ENCODE results near the gene CAMK1D. TPM values are rescaled to one million over a fixed set of nuclear protein-coding genes. Genes with fewer than 3 reads are reported as not detected.

CAMK1D gene
- total and polyA plus RNA-seq, 8 donors, result 4.4 to 10.8 (median 4.8) TPM

DNA sequence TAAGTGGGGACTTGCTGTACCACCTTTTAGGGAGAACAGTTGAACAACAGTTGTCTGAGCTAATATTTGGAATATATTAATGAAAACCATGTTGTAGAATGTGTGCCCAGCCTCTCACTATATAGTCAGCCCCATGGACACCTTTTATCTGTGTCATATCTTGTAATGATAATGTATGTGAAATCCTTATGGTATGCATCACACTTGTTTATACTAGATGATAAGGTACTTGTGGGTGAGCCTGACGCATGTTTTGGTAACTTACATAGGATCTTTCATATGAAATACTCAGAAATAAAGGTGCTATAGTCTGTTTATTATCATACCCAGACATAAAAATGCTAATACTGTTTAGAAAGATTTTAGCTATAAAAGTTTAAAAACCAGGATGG lies 32.8 kb downstream of the CAMK1D start:
- Histone ChIP-seq H3K4me1 (no peaks in the 10 kb centered on the region), H3K27me3 (peaks cover 3 to 8% of the 10 kb centered on the region in 2 donors), H3K4me3 (no peak overlapping the region), H3K27ac (no peak overlapping the region), H3K9me3 (peaks cover 0 to 4% of the 10 kb centered on the region in 2 donors), H3K36me3 (no peaks in the 10 kb centered on the region)
- TF ChIP-seq, protein P1, sequence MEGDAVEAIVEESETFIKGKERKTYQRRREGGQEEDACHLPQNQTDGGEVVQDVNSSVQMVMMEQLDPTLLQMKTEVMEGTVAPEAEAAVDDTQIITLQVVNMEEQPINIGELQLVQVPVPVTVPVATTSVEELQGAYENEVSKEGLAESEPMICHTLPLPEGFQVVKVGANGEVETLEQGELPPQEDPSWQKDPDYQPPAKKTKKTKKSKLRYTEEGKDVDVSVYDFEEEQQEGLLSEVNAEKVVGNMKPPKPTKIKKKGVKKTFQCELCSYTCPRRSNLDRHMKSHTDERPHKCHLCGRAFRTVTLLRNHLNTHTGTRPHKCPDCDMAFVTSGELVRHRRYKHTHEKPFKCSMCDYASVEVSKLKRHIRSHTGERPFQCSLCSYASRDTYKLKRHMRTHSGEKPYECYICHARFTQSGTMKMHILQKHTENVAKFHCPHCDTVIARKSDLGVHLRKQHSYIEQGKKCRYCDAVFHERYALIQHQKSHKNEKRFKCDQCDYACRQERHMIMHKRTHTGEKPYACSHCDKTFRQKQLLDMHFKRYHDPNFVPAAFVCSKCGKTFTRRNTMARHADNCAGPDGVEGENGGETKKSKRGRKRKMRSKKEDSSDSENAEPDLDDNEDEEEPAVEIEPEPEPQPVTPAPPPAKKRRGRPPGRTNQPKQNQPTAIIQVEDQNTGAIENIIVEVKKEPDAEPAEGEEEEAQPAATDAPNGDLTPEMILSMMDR (IDR thresholded peaks at IDR 0.05), result no peak
- intact Hi-C loops (cut with DNase I), result no loop called here
- ATAC-seq (no peak), DNase-seq (no peak)

DNA sequence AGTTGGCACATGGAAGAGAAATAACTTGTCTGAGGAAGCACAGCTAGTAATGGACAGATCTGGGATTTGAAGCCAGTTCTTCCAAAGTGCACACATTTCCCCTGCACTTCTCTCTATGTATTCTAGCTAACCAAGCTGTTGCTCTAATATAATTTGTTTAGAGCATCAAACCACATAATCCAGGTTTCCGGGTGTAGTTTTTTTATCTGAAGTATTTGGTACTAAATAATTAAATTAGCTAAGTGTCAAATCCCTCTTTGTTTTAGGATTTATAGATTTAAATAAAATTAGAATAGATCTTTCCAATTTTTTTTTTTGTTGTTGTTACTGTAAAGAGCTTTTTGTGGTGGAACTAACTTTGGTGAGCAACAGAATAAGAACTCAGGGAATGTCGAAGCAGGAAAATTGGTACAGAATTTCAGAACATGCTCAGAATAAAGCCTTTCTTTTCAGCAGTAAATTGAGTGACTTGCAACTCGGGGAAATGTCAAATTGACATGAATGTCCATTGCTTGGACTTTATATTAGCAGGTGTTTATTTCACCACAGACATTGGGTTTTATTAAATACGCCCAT lies 33.7 kb downstream of the CAMK1D start:
- TF ChIP-seq, protein P1 (IDR thresholded peaks at IDR 0.05), result no peak
- DNase-seq, result no peak
- no peak for ATAC-seq
- H3K36me3 ChIP-seq, result no peaks in the 10 kb centered on the region
- H3K4me3 ChIP-seq, result no peak overlapping the region
- H3K27ac ChIP-seq, result no peak overlapping the region
- intact Hi-C loops (cut with DNase I), result no loop called here
- H3K4me1 ChIP-seq, result no peaks in the 10 kb centered on the region
- H3K27me3 ChIP-seq, result peaks cover 3 to 8% of the 10 kb centered on the region in 2 donors
- peaks cover 0 to 4% of the 10 kb centered on the region in 2 donors for H3K9me3 ChIP-seq

DNA sequence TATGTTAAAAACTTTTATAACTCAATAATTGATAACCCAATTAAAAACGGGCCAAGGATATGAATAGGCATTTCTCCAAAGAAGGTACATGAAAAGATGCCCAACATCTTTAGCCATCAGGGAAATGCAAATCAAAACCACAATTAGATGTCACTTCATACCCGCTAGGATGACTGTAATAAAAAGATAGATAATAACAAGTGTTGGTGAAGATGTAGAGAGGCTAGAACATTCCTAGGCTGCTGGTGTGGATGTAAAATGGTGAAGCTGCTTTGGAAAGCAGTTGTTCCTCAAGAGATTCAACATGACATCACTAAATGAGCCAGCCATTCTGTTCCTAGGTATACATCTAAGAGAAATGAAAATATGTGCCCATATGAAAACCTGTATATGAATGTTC lies 35.6 kb downstream of the CAMK1D start:
- intact Hi-C loops (cut with DNase I), result no loop called here
- TF ChIP-seq, protein P1 (IDR thresholded peaks at IDR 0.05), result no peak
- DNase-seq, result no peak
- Histone ChIP-seq H3K27me3 (peaks cover 3 to 23% of the 10 kb centered on the region in 2 donors), H3K4me3 (no peak overlapping the region), H3K27ac (no peak overlapping the region), H3K9me3 (peaks cover 0 to 4% of the 10 kb centered on the region in 2 donors), H3K36me3 (no peaks in the 10 kb centered on the region), H3K4me1 (no peaks in the 10 kb centered on the region)
- no peak for ATAC-seq

DNA sequence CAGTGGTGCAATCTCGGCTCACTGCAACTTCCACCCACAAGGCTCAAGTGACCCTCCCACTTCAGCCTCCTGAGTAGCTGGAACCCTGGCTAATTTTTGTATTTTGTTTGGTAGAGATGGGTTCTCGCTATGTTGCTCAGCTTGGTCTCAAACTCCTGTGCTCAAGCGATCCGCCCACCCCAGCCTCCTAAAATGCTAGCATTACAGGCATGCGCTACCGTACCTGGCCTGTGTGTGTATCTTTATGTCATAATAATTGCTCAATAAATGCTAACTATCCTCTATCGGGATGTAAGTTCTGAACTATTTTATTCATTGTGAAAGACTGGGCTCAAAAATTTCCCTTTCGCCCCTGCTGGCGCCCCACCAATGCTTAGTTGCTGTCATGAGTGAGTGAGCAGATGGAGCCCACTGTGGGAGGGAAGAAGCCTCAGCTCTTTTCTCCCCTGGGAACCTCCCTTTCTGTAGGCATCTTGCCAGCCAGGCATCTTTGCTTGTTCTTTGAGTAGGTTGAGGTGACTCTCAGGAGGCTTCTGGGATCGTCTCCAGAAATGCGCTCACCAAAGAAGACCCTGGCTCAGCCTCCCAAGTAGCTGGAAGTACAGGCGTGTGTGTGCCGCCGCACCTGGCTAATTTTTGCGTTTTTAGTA lies 38.3 kb downstream of the CAMK1D start:
- Histone ChIP-seq H3K4me1 (no peaks in the 10 kb centered on the region), H3K9me3 (peaks cover 0 to 4% of the 10 kb centered on the region in 2 donors), H3K4me3 (no peak overlapping the region), H3K27me3 (peaks cover 3 to 18% of the 10 kb centered on the region in 2 donors), H3K36me3 (no peaks in the 10 kb centered on the region), H3K27ac (no peak overlapping the region)
- intact Hi-C loops (cut with DNase I), result no loop called here
- ATAC-seq (no peak), DNase-seq (no peak)
- TF ChIP-seq, protein P1 (IDR thresholded peaks at IDR 0.05), result no peak

DNA sequence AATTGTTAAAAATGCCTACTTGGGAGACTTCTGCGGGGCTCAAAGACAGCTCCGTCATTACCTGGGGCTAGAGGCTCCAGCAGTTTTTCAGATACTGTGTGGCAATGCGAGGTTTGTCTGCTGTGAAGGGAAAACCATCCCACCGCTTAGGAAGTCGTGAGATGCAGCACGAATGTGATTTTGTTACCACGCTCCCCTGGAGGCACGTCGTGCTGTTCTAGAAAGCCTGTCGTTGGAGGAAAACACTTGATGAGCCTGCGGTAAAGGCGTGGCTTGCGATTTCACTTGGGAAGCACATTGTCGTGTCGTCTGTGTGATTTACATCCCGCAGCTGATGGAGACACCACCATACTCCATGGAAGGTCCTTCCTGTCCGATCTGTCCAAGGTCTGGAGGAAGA lies 39.3 kb downstream of the CAMK1D start:
- Histone ChIP-seq H3K36me3 (no peaks in the 10 kb centered on the region), H3K4me3 (no peak overlapping the region), H3K9me3 (peaks cover 0 to 4% of the 10 kb centered on the region in 2 donors), H3K4me1 (no peaks in the 10 kb centered on the region), H3K27ac (no peak overlapping the region), H3K27me3 (peaks cover 0 to 17% of the 10 kb centered on the region in 2 donors)
- TF ChIP-seq, protein P1 (IDR thresholded peaks at IDR 0.05), result no peak
- ATAC-seq, result no peak
- intact Hi-C loops (cut with DNase I), result no loop called here
- no peak for DNase-seq

Data from left lung (tissue), 10 donors.